GM19193 (cell line): ENCODE data around the gene C3orf49.

ENCODE experiments used
- POLR2A ChIP-seq: IDR thresholded peaks from 4 replicates; pipeline ENCODE4 v1.6.1; 2011; ENCODE audit not compliant: insufficient read depth, insufficient read length; ENCODE audit errors: extremely low read depth

Gene C3orf49

DNA sequence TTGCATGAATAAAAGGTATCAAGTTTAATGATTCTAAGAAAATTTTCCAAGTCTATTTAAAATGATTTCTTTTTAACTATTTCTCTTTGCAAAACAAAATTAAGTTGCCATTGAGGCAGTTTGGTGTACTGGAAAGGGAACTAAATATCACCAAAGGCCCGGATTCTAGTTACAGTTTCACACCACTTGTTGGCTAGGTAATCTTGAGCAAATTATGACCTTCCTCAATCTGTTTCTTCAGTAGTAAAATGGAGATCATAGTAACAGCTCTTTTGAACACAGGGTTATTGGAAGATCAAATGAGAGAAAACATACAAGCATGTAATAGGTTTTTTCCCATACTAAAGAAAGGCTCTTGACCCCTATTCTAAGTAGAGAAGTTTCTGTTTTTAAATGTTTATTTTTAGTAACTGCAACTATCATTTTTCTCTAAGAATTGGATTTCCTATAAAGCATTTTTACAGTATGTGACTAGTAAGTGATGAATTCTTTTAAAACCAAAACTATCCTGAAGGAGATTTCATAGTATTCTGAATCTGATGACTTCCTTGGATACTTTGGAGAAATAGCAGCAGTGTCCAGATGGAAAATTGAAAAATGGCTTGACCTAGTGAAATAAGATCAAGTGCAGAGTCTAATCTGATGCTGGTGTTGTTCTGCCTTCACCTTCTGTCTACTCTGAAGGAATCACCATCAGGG is 77.4 kb downstream of the C3orf49 start:
- no peak for TF ChIP-seq POLR2A
